ENCODE results near the gene FAHD2A. TPM values are rescaled to one million over a fixed set of nuclear protein-coding genes. Genes with fewer than 3 reads are reported as not detected.
"Not testable (repeated sequence)": the region's sequence is repeated elsewhere in the genome, so short reads cannot be mapped to it uniquely, and the experiment has no call there.

FAHD2A gene
- total and polyA plus RNA-seq, 9 donors = 17.3 to 26.1 (median 20.4) TPM

- DNase-seq = no peak
- Histone ChIP-seq H3K27ac (ENCODE audit: low read length) (no peak overlapping the region), H3K36me3 (ENCODE audit: control insufficient read depth, insufficient read depth, low read length) (no peaks in the 10 kb centered on the region), H3K27me3 (ENCODE audit: control insufficient read depth, insufficient read depth, low read length) (peaks cover 3% of the 10 kb centered on the region), H3K4me1 (ENCODE audit: control insufficient read depth, insufficient read depth, low read length) (peaks cover 19% of the 10 kb centered on the region), H3K4me3 (ENCODE audit: low read length) (no peak overlapping the region), H3K9me3 (replicated peaks; ENCODE audit: control insufficient read depth, low read depth, low read length) (no peaks in the 10 kb centered on the region)
- 88% methylated on average over 3 of the region's 4 CpGs for WGBS (ENCODE audit: insufficient coverage)
Observed at GRCh38 chr2:95390272-95390880, 12.1 kb upstream of the FAHD2A start.

- H3K9me3 ChIP-seq (replicated peaks; ENCODE audit: control insufficient read depth, low read depth, low read length) = no peaks in the 10 kb centered on the region
- no peak overlapping the region for H3K4me3 ChIP-seq (ENCODE audit: low read length)
- DNase-seq = no peak
- peaks cover 14% of the 10 kb centered on the region for H3K4me1 ChIP-seq (ENCODE audit: control insufficient read depth, insufficient read depth, low read length)
- H3K27me3 ChIP-seq (ENCODE audit: control insufficient read depth, insufficient read depth, low read length) = peaks cover 3% of the 10 kb centered on the region
- 88% methylated on average over 9 of the region's 11 CpGs for WGBS (ENCODE audit: insufficient coverage)
- no peak overlapping the region for H3K27ac ChIP-seq (ENCODE audit: low read length)
- no peaks in the 10 kb centered on the region for H3K36me3 ChIP-seq (ENCODE audit: control insufficient read depth, insufficient read depth, low read length)
Observed at GRCh38 chr2:95390881-95391321, 11.6 kb upstream of the FAHD2A start.

- peaks cover 8% of the 10 kb centered on the region for H3K4me1 ChIP-seq (ENCODE audit: control insufficient read depth, insufficient read depth, low read length)
- H3K9me3 ChIP-seq (replicated peaks; ENCODE audit: control insufficient read depth, low read depth, low read length) = no peaks in the 10 kb centered on the region
- peaks cover 3% of the 10 kb centered on the region for H3K27me3 ChIP-seq (ENCODE audit: control insufficient read depth, insufficient read depth, low read length)
- no peaks in the 10 kb centered on the region for H3K36me3 ChIP-seq (ENCODE audit: control insufficient read depth, insufficient read depth, low read length)
- no peak overlapping the region for H3K4me3 ChIP-seq (ENCODE audit: low read length)
- 37% methylated on average over 3 of the region's 8 CpGs for WGBS (ENCODE audit: insufficient coverage)
- DNase-seq = no peak
- no peak overlapping the region for H3K27ac ChIP-seq (ENCODE audit: low read length)
Observed at GRCh38 chr2:95391641-95392310, 10.7 kb upstream of the FAHD2A start.

GRCh38 chr2:95392320-95392719 is 10.2 kb upstream of the FAHD2A start:
- no peak for DNase-seq
- Histone ChIP-seq H3K36me3 (ENCODE audit: control insufficient read depth, insufficient read depth, low read length) (no peaks in the 10 kb centered on the region), H3K27ac (ENCODE audit: low read length) (no peak overlapping the region), H3K4me1 (ENCODE audit: control insufficient read depth, insufficient read depth, low read length) (peaks cover 8% of the 10 kb centered on the region), H3K9me3 (replicated peaks; ENCODE audit: control insufficient read depth, low read depth, low read length) (no peaks in the 10 kb centered on the region), H3K27me3 (ENCODE audit: control insufficient read depth, insufficient read depth, low read length) (peaks cover 3% of the 10 kb centered on the region), H3K4me3 (ENCODE audit: low read length) (no peak overlapping the region)
- WGBS (ENCODE audit: insufficient coverage) = 67% methylated on average over 1 of the region's 6 CpGs

- Histone ChIP-seq H3K9me3 (replicated peaks; ENCODE audit: control insufficient read depth, low read depth, low read length) (no peaks in the 10 kb centered on the region), H3K36me3 (ENCODE audit: control insufficient read depth, insufficient read depth, low read length) (no peaks in the 10 kb centered on the region)
- WGBS (ENCODE audit: insufficient coverage) = 92% methylated on average over 7 of the region's 8 CpGs
Observed at GRCh38 chr2:95392730-95393455, 9.6 kb upstream of the FAHD2A start.

GRCh38 chr2:95393901-95394300 is 8.6 kb upstream of the FAHD2A start:
- DNase-seq = no peak
- peaks cover 8% of the 10 kb centered on the region for H3K4me1 ChIP-seq (ENCODE audit: control insufficient read depth, insufficient read depth, low read length)
- H3K36me3 ChIP-seq (ENCODE audit: control insufficient read depth, insufficient read depth, low read length) = no peaks in the 10 kb centered on the region
- no peaks in the 10 kb centered on the region for H3K9me3 ChIP-seq (replicated peaks; ENCODE audit: control insufficient read depth, low read depth, low read length)
- H3K27ac ChIP-seq (ENCODE audit: low read length) = no peak overlapping the region
- H3K4me3 ChIP-seq (ENCODE audit: low read length) = no peak overlapping the region
- WGBS (ENCODE audit: insufficient coverage) = 83% methylated on average over 1 of the region's 6 CpGs
- H3K27me3 ChIP-seq (ENCODE audit: control insufficient read depth, insufficient read depth, low read length) = peaks cover 2% of the 10 kb centered on the region

More at GRCh38 chr2:95392730-95393455, 9.6 kb upstream of the FAHD2A start:
- no peak for DNase-seq
- peaks cover 8% of the 10 kb centered on the region for H3K4me1 ChIP-seq (ENCODE audit: control insufficient read depth, insufficient read depth, low read length)
- H3K27me3 ChIP-seq (ENCODE audit: control insufficient read depth, insufficient read depth, low read length) = peaks cover 3% of the 10 kb centered on the region
- H3K27ac ChIP-seq (ENCODE audit: low read length) = no peak overlapping the region
- H3K4me3 ChIP-seq (ENCODE audit: low read length) = no peak overlapping the region

- Histone ChIP-seq H3K36me3 (ENCODE audit: control insufficient read depth, insufficient read depth, low read length) (no peaks in the 10 kb centered on the region), H3K4me1 (ENCODE audit: control insufficient read depth, insufficient read depth, low read length) (peaks cover 15% of the 10 kb centered on the region), H3K27me3 (ENCODE audit: control insufficient read depth, insufficient read depth, low read length) (no peaks in the 10 kb centered on the region), H3K4me3 (ENCODE audit: low read length) (no peak overlapping the region), H3K27ac (ENCODE audit: low read length) (no peak overlapping the region), H3K9me3 (replicated peaks; ENCODE audit: control insufficient read depth, low read depth, low read length) (no peaks in the 10 kb centered on the region)
- no peak for DNase-seq
- 90% methylated on average over 4 of the region's 7 CpGs for WGBS (ENCODE audit: insufficient coverage)
Observed at GRCh38 chr2:95399061-95399460, 3.4 kb upstream of the FAHD2A start.

- Histone ChIP-seq H3K4me1 (ENCODE audit: control insufficient read depth, insufficient read depth, low read length) (peaks cover 15% of the 10 kb centered on the region), H3K4me3 (ENCODE audit: low read length) (peak overlapping the region; percentile 97), H3K9me3 (replicated peaks; ENCODE audit: control insufficient read depth, low read depth, low read length) (no peaks in the 10 kb centered on the region), H3K27ac (ENCODE audit: low read length) (no peak overlapping the region), H3K27me3 (ENCODE audit: control insufficient read depth, insufficient read depth, low read length) (no peaks in the 10 kb centered on the region), H3K36me3 (ENCODE audit: control insufficient read depth, insufficient read depth, low read length) (no peaks in the 10 kb centered on the region)
- 70% methylated on average over 9 of the region's 9 CpGs for WGBS (ENCODE audit: insufficient coverage)
- no peak for DNase-seq
Observed at GRCh38 chr2:95401480-95401879, 1.0 kb upstream of the FAHD2A start.

- Histone ChIP-seq H3K27ac (ENCODE audit: low read length) (peak overlapping the region; percentile 92), H3K4me1 (ENCODE audit: control insufficient read depth, insufficient read depth, low read length) (peaks cover 15% of the 10 kb centered on the region), H3K4me3 (ENCODE audit: low read length) (peak overlapping the region; percentile 97)
- H3K9me3 ChIP-seq (replicated peaks; ENCODE audit: control insufficient read depth, low read depth, low read length); DNase-seq; H3K27me3 ChIP-seq (ENCODE audit: control insufficient read depth, insufficient read depth, low read length); H3K36me3 ChIP-seq (ENCODE audit: control insufficient read depth, insufficient read depth, low read length): not testable (repeated sequence)
- 0% methylated on average over 10 of the region's 10 CpGs for WGBS (ENCODE audit: insufficient coverage)
Observed at GRCh38 chr2:95402004-95402369, 521 bp upstream of the FAHD2A start.

- H3K27me3 ChIP-seq (ENCODE audit: control insufficient read depth, insufficient read depth, low read length); H3K9me3 ChIP-seq (replicated peaks; ENCODE audit: control insufficient read depth, low read depth, low read length); H3K36me3 ChIP-seq (ENCODE audit: control insufficient read depth, insufficient read depth, low read length): not testable (repeated sequence)
- peak; percentile 24 for DNase-seq
- H3K27ac ChIP-seq (ENCODE audit: low read length) = peak overlapping the region; percentile 92
- H3K4me3 ChIP-seq (ENCODE audit: low read length) = peak overlapping the region; percentile 97
- WGBS (ENCODE audit: insufficient coverage) = 0% methylated on average over 3 of the region's 5 CpGs
- peaks cover 15% of the 10 kb centered on the region for H3K4me1 ChIP-seq (ENCODE audit: control insufficient read depth, insufficient read depth, low read length)
Observed at GRCh38 chr2:95403204-95403721, 755 bp downstream of the FAHD2A start.

Data from muscle of leg (tissue), 11 donors.